H54 (cell line): Measurements from ENCODE around the gene APOL4.
"Not testable (repeated sequence)": the region's sequence is repeated elsewhere in the genome, so short reads cannot be mapped to it uniquely, and the experiment has no call there.

Experiments used
- DNase-seq: peaks from one replicate; pipeline ENCODE4 v3.0.0; 2011; ENCODE audit warnings: low spot score, mixed read lengths; ENCODE audit not compliant: insufficient read length
- FAIRE-seq: peaks from 3 replicates; lab custom pipeline; 2011; peaks lifted over from hg19 to GRCh38; lab: Jason Lieb, UNC
- POLR2A ChIP-seq: IDR thresholded peaks from 2 replicates; pipeline ENCODE4 v1.6.1; 2011; ENCODE audit warnings: low read depth, mild to moderate bottlenecking, low read length

APOL4 gene, protein sequence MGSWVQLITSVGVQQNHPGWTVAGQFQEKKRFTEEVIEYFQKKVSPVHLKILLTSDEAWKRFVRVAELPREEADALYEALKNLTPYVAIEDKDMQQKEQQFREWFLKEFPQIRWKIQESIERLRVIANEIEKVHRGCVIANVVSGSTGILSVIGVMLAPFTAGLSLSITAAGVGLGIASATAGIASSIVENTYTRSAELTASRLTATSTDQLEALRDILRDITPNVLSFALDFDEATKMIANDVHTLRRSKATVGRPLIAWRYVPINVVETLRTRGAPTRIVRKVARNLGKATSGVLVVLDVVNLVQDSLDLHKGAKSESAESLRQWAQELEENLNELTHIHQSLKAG

DNA sequence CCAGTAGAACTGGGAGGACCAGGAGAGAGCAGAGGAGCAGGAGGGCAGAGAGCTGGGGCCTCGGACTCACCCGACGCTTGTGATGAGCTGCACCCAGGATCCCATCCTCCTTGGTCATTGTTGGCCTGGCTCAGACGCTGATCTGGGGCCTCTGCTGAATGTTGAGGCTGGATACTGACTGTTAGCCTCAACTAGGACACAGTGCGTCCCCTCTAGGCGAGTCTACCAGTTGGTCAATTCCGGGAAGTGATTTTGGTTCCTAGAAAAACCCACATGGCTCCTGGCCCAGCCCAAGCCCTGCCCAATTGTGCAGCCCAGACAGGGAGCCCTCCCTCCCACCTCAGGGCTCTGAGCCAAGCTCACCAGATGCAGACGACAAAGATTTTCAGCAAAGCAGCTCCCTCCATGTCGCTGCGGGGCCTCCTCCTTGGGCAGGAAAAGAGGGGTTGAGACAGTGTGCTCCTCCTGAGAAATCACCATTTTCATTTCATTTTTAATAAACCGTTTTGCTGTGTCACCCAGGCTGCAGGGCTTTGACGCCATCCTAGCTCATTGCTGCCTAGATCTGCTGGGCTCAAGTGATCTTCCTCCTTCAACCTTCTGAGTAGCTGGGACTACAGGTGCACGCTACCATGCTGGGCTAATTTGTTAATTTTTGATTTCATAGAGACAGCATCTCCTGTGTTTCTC, at the start of gene APOL4:
APOL4 (minus strand) TSS at position 180 of the 690 bp plus-strand sequence; CDS start at position 105, 75 bp downstream.
- no peak for FAIRE-seq

DNA sequence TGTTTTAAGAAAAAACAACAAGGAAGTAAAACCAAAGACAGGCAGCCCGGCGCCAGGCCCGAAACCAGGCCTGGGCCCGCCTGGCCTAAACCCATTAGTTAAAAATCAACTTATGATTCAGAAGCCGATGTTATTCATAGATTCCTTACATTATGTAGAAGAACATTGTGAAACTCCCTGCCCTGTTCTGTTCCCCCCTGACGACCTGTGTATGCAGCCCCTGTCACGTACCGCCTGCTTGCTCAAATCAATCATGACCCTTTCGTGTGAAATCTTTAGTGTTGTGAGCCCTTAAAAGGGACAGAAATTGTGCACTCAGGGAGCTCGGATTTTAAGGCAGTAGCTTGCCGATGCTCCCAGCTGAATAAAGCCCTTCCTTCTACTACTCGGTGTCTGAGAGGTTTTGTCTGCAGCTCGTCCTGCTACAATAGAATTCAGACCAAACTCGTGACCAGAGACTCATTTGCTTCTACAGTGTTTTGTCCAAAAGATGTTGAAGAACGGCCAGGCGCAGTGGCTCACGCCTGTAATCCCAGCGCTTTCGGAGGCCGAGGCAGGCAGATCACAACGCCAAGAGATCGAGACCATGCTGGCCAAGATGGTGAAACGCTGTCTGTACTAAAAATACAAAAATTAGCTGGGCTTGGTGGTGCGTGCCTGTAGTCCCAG, 48.8 kb upstream of the APOL4 start:
- FAIRE-seq, DNase-seq: not testable (repeated sequence)

More for the DNA sequence above, at the start of gene APOL4:
- no peak for TF ChIP-seq POLR2A
- no peak for DNase-seq

DNA sequence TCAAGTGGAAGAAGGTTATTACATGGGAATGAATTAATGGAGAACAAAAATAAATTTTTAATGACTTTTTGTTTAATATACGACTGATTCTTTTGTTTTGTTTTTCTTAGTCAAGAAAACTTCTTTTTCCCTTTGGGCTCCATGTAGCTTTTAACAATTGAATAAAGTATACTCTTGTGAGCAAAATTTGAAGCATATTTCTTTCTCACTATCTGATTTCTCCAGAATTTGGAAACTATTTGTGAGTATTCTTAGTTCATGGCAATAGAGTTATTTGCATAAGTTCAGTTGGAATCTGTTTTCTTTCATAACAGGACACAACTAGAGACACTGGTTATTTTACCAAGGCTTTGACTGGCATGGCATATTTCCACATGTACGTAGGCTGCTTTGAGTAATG, 47.6 kb upstream of the APOL4 start:
- FAIRE-seq: no peak
- TF ChIP-seq POLR2A: no peak
- DNase-seq: no peak

DNA sequence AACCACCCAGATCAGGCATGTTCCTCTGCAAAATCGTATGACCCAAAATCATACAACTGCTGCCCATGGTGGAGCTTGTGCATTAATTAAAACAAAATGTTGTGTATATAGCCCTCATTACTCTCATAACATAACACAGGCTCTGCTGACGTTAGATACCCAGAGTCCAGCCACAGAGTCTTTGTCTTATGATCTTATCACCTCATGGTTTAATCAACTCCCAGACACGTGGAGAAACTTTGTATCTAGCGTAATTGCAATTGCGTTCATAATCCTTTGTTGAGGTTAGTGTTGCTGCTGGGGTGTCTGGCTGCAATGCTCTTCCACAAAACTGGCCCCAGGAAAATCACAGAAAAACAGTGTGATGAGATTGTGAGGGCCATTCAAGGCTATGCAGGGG, 46.3 kb upstream of the APOL4 start:
- no peak for TF ChIP-seq POLR2A
- DNase-seq (no peak), FAIRE-seq (no peak)

DNA sequence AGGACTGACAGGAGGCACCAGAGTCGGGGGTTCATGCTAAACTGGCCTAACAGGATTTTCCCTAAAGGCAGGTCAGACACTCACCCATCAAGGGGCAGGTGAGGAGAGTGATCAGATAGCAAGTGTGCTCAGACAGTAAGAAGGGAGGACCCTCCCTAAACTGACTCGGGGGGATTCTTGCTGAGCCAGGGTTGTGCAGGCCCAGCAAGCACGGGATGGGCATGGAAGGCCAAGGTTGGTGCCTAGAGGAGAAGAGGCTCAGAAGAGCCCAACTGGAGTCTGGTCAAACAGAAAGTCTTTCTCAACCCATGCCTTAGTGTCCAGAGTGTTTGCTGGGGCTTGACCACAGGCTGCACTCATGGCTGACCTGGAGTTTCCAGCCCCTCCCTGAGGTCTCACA, 45.1 kb upstream of the APOL4 start:
- FAIRE-seq (no peak), DNase-seq (no peak)
- TF ChIP-seq POLR2A: no peak

DNA sequence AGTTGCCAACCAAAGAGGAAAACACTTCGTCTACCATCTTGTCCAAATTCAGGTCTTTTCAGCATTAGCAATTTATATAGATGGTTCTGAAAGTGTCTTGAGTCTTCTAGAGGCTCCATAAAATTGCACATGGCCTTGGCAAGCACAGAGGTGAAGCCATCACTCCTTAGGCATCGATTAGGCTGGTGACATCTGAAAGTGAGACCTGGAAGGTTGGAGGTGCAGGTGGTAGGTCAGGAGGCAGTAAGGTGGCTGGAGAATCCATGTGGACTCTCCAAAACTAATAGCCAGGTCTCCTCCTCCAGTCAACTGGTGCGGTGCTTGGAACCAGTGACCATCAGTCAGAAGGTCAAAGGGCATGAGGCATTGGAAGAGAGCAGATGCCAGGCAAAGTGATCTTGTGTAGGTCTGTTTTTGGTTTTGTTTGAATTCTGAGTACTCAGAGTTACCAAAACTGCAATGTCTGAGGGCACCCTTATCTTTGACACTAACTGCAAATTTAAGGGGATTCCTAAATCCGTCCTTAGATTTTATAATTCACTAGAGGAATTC, 44.3 kb upstream of the APOL4 start:
- TF ChIP-seq POLR2A: no peak
- DNase-seq: no peak
- no peak for FAIRE-seq

DNA sequence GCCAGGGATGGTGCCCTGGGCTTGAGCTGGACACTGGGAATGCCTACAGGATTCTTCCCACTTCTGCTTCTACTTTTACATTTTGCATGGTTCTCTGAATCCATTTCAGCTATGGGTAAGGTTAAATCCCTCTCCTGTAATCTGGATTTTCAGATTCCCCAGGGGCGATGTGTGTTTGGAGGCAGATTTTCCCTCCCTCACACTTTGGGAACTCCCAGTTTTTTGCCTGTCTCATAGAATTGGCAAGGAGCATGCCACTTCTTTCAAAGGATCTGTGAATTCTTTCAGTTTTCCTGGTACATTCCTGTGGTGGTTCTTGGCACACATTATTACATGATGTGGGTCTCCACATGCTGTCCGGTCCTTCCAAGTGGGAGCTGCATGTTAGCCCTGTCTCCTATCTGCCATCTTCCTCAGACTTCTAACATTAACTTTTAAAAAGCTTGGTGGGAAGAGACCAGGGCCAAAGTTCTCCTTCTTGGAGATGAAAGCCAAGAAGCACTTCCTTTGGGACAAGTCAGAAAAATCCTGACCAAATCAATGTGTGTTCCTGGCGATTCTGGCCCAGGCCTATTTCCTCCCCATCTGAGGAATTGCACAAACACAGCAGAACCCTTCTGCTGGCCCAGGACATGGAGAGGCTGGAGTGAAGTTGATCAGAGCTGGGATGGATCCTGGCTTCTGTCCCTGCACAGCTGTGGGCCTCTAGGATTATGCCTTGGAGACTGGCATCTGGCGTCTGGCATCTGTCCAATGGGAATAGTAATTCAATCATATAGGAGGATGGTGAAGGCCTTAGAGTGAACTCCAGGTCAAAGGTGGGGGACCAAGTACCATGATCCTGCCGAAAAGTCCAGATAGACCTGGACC, 43.1 kb upstream of the APOL4 start:
- FAIRE-seq (no peak), DNase-seq (no peak)
- TF ChIP-seq POLR2A: no peak

DNA sequence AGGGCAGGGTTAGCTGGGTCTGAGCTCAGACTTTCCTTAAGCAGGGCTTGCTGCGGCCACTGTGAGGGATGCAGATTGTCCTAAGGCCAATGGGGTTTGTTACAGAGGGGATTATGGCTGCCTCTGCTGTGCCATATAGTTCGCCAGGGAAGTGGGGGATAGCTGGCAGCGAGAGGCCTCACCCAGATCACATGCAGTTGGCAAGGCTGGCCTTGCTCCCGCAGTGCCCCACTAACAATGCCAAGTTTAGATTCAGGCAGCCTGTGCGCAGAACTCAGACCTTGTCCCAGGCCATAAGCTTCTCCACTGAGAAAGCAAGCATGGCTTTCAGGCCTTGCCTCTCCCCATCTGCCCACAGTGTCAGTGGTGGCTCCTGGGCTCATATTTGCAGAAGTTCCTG, 42.4 kb upstream of the APOL4 start:
- DNase-seq (no peak), FAIRE-seq (no peak)

DNA sequence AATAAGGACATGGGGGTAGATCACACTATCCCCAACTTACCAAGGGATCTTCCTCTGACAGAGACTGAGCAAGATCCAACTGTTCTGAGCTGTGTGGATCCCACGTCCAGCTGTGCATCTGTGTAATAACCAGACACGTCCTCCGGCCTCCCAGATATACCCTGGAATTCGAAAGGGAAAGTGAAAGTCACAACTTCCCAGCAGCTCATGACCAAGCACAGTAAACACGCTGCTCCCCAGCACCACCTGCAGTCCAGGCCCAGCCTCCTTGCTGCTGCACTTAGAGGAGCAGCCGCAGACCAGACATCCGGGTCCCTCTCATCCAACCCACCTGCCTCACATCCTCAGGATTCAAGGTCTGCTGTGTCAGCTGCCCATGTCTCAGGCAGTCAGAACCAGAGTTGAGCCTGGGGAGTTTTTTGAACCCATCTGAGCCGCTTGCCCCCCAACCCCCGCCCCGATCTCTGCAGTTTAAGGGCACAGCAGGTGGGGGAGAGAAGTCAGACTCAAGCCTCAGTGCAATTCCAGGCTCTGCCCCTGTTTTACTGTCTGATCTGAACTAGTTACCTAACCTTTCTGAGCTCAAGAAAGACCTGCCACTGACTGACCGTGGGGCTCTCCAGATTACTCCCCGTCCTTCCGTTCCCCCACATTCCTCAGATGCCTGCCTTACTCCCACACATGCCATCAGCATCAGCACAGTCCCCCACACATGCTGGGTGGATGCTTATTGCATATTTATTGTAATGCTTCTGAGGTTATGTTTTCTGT, 38.0 kb upstream of the APOL4 start, which contains the start of gene APOL2:
APOL2 (minus strand) TSS at position 127 of the 771 bp plus-strand sequence. CDS start 6,365 bp downstream, outside the sequence.
- FAIRE-seq: peak; percentile 88
- no peak for TF ChIP-seq POLR2A
- peak; percentile 64 for DNase-seq

More for the DNA sequence above, 42.4 kb upstream of the APOL4 start:
- no peak for TF ChIP-seq POLR2A

DNA sequence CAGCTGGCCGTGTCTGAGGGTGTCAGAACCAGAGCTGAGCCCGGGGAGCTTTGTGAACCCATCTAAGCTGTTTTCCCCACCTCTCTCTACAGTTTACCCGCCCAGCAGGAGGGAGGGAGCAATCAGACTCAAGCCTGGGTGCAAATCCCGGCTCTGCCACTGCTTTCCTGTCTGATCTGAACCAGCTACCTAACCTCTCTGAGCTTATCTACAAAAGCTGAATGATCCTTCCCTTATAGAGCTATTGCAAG, 37.5 kb upstream of the APOL4 start:
- TF ChIP-seq POLR2A: no peak
- DNase-seq (no peak), FAIRE-seq (no peak)

DNA sequence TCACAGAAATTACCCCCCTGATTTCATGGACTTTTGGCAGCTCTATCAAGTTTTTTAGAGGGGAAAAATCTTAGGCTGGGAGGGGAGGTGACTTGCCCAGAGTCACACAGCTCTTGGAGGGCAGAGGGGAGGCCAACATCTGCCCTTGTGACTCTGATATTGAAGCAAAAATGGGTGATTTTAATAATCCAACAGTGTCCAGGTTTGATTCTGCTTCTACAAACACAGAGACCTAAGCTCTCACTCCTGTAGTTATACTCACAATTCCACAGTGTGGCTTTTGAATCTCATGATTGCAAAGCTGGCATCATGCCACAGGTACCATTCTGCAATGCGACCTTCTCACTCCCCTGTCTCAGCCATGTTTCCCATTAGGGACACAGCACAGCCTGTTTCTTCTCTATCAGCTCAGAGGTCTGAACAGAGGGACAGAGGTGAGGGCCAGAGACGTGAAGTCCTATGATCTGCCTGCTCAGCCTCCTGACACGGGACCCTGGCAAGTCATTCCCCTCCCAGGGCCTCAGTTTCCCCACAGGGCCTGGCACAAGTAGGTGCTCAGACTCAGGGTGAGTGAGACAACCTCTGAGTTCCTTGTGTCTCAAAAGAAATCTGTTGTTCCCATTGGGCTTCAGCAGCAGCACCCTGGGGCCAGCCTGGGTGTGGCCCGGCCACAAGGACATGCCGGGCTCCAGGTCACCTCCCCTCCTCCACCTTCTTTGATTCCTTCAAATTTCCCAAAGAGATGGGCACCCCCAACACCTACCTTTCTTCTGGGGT, 37.0 kb upstream of the APOL4 start:
- DNase-seq (no peak), FAIRE-seq (peak; percentile 36)
- no peak for TF ChIP-seq POLR2A
